GM18502 (cell line): Measurements from ENCODE around the gene SORT1.
"Not testable (repeated sequence)": the region's sequence is repeated elsewhere in the genome, so short reads cannot be mapped to it uniquely, and the experiment has no call there.

Experiments
- ATAC-seq: cut with Tn5 transposase; IDR thresholded peaks from one replicate; pipeline ENCODE4 v1.9.1; 2021; ENCODE audit warnings: mild to moderate bottlenecking; ENCODE audit not compliant: unreplicated experiment, poor library complexity

The SORT1 gene

DNA sequence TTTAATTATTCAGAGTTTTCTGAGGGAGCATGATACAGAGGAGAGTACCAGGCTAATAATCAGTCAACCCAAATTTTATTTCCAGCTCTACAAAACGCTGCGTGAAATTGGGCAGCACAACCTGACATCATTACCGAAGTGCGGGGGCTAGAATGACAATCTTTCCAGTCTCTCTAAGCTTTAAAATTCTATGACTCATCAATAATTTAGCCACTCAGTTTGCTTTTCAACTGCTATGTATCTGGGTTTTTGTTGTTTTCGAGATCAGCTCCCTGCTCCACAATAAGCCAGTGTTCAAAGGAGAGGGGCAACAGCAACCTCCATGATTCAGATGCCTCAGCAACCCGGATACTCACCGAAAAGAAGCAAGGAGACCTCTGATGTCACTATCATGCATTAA, 13.9 kb downstream of the SORT1 start:
- ATAC-seq, result no peak

DNA sequence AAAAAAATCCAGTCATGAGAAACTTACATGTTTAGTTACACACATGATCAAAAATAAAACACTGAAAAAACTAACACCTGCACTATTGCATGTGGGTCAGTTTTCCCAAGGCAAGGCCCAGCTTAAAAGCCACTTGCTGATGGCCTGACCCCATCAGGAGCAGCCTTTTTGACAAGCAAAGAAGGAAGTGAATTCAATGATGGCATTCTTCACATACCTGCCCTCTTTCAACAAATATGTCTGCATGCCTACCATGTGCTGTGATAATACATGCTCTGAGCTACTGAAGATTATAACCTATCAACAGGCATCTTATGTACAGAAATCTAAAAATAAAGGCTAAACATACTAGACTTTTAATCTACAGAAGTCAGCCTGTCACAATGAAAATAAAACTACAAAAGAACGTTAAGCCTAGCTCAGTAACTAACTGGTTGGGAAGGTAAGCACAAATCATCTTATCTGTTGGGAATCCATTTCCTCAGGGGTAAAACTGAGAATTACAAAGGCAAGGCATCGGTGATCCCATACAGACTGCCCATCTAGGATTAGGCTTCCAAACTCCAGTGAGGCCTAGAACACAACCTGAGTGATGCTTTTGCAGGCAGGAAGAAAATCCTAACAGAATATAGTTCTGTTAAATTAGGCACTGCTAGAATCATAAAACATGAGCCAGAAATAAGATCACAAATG, 14.5 kb downstream of the SORT1 start:
- no peak for ATAC-seq

DNA sequence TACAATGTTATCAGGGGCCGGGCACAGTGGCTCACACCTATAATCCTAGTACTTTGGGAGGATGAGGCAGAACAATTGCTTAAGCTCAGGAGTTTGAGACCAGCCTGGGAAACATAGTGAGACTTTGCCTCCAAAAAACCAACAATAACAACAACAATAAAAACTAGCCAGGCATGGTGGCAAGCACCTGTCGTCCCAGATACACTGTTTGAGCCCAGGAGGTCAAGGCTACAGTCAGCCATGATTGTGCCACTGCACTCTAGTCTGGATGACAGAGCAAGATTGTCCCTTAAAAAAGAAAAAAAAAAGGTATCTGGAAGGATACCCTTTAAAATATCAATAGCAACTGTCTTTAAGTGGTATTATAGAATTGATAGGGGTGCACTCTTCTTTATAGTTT, 16.1 kb downstream of the SORT1 start:
- no peak for ATAC-seq

DNA sequence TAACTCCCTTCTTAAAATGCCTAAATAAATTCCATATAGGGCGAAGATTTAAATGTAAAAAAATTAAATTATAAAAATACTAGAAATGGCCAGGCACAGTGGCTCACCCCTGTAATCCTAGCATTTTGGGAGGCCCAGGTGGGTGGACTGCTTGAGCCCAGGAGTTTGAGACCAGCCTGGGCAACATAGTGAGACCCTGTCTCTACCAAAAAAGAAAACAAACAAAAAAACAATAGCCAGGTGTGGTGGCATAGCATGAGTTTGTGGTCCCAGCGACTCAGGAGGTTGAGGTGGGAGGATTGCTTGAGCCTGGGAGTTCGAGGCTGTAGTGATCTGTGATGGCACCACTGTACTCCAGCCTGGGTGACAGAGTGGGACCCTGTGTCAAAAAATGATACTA, 17.8 kb downstream of the SORT1 start:
- ATAC-seq, result no peak

DNA sequence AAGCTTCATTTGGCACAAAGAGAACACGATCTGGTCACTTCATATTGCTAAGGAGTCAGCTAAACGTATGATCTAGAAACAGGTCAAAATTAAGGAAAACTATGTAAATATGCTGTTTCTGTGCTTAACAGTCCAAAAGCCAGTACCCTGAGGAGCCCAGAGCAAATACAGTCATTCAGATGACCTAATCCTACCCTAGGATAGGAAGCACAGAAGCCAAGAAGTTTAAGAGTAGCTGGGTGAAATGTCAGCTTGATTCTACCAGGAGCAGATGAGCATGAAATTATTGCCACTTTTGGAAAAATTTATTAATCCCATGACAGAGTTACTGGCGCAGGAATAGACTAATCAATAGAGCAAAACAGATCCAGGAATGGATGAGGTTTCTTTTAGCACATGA, 18.3 kb downstream of the SORT1 start:
- ATAC-seq, result no peak

DNA sequence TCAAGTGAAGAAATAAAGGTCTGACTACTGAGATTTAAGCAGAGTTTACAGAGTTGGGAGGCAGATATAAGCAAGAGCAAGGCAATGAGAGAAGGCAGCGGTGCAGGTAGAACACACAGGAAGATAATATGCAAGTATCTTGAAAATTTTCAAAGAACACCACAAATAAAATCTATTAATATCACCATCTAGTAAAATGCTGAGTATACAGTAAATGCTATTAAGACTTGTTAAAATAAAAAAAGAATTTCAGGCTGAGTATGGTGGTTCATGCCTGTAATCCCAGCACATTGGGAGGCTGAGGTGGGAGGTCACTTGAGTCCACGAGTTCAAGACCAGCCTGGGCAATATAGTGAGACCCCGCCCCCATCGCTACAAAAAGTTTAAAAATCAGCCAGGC, 20.0 kb downstream of the SORT1 start:
- no peak for ATAC-seq

DNA sequence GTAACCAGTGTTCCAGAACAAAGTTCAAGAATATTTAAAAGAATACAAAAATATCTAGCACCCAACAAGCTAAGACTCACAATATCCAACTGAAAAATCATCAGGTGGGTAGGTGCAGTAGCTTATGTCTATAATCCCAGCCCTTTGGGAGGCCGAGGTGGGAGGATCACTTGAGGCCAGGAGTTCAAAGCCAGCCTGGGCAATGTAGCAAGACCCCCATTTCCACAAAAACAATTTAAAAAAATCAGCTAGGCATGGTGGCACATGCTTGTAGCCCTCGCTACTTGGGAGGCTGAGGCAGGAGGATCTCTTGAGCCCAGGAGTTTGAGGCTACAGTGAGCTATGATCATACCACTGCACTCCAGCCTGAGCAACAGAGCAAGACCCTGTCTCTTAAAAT, 24.0 kb downstream of the SORT1 start:
- ATAC-seq, result not testable (repeated sequence)

DNA sequence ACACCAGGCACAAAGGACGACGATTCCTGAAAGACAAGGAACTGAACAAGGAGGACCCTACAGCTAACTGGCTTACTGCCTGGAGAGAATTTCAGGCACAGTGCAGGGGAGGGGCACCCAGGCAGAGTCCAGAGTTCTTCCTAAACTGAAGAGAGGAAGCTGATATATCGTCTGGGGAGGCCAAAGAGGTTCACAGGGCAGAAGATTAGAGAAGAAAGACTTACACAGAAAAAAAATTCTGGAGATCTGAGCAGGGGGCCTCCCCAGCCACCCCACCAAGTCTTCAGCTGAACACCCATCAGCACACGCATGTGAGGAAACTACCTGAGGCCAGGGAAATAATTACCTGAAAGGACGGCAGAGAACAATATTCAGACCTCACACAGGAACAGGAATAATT, 24.6 kb downstream of the SORT1 start:
- ATAC-seq, result no peak

DNA sequence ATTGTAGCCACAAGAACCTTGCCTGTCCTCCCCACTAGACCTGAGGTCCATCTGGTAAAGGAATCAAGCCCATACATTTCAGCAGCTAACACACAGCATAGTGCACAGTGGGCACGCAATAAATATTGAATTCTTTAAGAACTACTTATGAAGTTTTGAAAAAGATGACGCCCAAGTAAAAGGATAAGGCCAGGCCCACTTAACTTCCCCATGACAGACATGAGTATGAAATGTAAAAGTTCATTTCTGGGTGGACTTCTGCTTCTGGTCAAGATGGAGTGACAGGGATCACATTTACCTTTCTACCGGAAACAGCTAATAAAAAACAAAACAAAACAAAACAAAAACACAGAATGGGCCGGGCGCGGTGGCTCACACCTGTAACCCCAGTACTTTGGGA, 25.4 kb downstream of the SORT1 start:
- no peak for ATAC-seq

DNA sequence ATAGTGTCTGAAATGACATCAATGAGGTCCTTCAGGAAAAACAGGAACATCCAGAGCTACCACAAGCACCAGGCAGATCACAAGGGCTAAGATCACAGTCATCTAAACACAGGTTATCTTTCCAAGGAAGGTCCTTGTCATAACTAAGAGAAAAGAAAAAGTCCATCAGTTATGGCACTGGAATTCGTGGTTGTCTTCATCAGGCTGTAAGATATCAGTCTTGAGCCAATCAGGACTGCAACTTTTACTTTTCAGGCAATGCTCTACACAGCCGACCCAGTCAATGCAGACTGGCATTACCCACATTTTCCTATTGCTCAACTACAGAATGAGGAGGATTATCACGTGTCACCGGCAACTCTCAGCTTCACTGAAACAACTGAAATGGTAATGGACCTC, 26.4 kb downstream of the SORT1 start:
- no peak for ATAC-seq

DNA sequence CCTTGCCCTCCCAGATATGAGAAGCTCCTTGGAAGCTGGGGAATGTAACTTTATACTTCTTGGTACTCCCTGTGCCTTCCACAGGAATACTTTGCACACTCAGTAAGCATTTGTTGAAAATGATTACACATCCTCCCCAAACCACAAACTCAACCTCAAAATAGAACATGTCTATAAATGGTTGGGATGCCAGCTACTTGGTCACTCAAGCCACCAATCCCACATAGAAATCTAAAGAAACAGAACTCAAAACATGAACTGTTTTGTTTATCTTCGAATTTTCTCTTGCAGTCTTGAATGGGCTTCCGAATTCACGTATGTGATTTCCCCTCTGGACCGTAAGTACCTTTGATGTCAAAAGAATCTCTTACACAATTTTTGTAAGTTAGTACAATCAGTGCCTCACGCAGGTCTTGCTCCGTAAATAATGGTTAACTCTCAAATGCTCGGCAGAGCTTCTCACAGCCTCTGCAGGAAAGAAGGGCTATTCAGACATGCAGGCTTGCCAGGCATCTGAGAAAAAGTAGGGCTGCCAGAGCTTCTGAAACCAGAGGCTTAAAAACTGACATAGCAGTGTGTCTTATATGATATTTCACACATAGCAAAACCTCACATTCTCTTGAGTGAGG, 26.9 kb downstream of the SORT1 start:
- ATAC-seq, result no peak

DNA sequence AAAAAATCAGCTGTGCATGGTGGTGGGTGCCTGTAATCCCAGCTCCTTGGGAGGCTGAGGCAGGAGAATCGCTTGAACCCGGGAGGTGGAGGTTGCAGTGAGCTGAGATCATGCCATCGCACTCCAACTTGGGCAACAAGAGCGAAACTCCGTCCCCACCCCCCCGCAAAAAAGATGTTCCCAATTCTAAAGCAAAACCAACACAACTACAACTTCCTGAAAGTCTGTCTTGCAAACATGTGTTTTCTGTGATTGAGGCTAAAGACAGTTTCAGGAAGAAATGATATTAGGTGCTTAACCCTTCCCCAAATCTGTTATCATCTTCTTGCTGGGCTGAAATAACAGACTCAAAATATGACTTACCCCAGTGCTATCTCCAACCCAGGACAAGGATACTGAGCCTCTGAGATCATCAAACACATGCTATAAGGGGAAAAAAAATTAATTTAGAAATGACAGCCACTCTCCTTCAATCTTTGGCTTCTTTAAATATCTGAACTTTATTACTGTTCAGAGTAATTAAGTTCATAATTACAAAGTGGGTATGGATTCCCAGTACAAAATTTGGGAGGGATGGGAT, 28.5 kb downstream of the SORT1 start:
- no peak for ATAC-seq

DNA sequence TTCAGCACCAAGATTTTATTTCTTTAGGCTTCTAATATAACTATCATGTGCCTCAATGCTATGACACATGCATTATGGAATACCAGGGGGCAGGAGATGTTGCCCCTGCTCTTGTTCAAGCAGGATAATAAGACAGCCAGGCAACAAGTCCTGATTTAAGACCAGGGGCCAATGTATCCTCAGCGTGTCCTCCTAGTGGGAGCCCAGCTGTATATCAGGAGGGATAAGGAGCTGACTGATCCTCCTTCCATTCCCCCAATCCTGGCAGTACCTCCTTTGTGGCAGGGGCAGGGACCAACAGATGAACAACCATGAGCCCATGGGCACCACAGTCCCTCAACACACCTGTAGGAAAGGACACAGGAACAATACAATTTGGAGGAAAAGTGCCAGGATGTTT, 29.3 kb downstream of the SORT1 start:
- no peak for ATAC-seq

DNA sequence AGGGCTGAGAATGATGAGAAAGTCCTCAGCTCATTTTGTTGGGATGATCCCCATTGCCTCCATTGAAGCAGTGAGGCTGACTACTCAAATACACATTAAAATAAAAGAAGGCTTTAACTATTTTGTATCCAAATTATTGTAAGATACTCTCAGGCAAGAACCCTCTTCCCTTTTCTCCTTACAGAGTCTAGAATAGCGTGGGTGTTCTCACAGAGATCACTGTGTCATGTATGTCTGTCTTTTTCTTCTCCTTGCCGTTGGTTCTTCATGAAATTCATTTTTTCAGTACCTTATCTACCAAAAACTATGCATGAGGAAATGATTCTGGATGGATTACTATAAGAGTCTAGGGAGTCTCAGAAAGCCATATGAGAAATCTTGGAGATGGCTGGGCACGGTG, 30.1 kb downstream of the SORT1 start:
- no peak for ATAC-seq

DNA sequence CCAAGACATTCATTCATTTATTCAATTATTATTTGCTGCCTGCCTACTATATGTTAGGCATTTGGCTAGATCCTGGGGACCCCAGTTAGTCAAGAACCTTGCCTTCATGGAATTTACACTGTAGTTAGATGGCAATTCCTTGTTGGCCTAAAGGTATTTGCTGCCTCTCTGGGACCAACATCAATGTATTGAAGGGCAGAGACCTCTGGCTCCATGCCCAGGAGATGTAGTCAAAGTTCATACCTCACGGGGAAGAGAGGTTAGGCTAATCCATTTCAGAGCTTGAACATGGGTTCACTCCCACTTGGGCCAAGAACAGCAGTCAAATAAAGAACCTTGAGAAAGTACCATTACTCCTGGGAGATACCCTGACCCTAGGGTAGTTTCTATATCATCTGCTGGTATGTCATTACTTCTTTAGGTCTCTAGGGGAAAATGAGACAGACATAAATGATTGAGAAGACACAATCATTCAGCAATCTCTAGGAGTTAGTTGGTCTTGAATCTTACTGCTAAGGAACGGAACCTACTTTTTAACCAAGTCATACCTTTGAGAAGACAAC, 32.0 kb downstream of the SORT1 start:
- ATAC-seq, result no peak

DNA sequence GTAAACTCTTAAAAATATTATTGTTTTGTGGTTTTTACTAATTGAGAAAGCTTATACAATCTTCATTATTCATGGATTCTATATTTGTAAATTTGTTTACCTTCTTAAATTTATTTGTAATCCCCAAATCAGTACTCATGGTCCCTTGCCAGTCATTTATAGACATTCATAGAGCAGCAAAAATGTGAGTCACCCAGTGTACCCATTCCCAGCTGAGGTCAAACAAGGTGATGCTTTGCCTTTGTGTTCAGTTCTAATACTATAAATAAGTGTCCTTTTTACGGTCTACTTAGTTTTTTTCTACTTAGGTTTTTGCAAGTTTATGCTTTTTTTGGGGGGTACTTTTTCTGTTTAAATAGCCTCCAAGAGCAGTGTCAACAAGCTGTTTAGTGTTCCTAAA, 36.1 kb downstream of the SORT1 start:
- no peak for ATAC-seq

DNA sequence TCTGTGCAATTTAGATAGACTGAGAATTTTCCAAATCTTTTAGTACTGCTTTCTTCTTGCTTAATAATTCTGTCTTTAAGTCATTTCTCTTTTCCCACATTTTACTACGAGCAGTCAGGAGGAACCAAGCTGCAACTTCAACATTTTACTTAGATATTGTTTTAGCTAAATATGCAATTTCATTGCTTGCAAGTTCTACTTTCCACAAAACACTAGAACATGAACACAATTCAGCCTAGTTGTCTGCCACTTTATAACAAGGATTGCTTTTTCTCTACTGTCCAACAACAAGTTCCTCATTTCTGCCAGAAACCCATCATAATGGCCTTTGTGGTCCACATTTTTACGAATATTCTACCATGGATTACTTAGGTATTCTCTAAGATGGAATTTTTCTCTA, 36.6 kb downstream of the SORT1 start:
- ATAC-seq, result no peak

DNA sequence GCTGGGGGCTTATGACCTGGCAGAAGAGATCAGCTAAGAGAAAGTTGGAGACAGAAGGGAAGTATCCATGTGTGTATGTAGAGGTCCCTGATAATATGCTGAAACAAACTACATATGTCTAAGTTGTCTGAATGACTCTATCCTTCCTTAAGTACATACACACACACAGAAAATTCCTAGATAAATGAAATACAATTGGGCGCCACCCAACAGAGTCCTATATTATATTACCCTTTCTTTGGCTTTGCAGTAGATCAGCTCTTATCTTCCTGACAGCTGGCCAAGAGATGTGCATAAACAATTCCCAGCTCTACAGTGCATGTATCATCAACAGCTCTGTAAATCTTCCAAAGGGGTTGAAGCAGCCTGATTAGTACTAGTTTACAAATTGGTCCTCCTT, 40.1 kb downstream of the SORT1 start:
- ATAC-seq, result no peak

DNA sequence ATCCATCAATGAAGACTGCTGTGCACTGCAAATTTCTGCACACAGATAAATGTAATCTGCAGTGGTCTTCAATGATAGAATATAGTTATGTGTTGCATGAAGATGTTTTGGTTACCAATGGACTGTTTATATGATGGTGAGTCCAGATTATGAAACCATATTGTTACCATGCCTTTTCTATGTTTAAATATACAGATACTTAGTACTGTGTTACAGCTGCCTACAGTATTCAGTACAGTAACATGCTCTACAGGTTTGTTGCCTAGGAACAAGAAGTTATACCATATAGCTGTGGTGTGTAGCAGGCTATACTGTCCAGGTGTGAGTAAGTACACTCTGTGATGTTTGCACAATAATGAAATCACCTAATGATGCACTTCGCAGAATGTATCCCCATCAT, 40.8 kb downstream of the SORT1 start:
- no peak for ATAC-seq

DNA sequence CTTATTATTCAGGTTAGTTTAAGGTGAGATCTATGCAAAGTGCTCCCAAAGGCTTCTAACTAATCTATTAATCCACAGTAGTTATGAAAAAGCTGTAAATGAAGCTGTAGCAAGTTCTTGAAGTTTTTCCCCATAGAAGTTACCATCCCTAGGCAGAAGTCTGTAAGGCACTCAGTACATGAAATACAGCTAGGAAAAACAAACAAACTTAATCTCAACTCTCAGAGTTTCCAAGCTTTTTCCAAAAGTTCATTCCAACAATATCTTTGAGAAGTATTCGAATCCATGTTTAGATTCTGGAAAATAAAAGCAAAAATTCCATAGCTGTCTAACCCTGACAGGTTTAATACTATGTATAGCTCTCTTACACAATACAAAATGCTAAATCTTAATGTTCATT, 41.2 kb downstream of the SORT1 start:
- no peak for ATAC-seq

DNA sequence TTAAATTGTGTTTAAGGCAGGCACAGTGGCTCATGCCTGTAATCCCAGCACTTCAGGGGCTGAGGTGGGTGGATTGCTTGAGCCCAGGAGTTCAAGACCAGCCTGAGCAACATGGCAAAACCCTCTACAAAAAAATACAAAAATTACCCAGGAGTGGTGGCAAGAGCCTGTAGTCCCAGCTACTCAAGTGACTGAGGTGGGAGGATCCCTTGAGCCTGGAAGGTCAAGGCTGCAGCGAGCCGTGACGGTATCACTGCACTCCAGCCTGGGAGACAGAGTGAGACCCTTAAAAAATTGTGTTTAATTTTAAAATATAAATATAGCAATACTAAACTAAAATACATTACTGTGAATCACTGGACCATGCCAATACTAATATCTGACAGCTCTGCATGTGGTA, 42.8 kb downstream of the SORT1 start:
- no peak for ATAC-seq

DNA sequence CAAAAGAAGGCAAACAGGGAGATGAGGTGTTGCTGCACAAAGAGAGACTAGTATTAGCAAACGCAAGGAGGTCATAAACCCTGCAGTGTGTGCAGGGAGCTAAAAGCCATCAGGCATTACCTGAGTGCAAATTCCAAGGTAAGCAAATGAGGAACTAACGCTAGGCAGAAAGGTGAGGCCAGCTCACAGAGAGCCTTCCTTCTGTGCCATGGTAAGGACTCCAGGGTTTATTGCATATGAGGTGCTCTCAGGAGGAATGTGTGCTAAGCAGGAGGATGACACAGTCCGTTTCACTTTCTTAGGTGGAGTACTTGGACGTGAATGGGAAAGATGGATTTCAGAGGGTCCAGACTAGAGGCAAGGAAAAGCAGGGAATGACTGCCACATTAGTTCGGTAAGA, 46.3 kb downstream of the SORT1 start:
- no peak for ATAC-seq
